SHP77 (cell line): ENCODE data around the gene ROCK2.
A peak's percentile ranks its signal among the peaks of the same experiment; 100 is the strongest.

ENCODE experiments used
- DNase-seq, 2 experiments: peaks; one replicate each; lab custom pipeline; 2025; lab: John Stamatoyannopoulos, UW

ROCK2 gene

GRCh38 chr2:11367170-11367730, 22.8 kb upstream of the ROCK2 start:
- DNase-seq = no peak

DNA sequence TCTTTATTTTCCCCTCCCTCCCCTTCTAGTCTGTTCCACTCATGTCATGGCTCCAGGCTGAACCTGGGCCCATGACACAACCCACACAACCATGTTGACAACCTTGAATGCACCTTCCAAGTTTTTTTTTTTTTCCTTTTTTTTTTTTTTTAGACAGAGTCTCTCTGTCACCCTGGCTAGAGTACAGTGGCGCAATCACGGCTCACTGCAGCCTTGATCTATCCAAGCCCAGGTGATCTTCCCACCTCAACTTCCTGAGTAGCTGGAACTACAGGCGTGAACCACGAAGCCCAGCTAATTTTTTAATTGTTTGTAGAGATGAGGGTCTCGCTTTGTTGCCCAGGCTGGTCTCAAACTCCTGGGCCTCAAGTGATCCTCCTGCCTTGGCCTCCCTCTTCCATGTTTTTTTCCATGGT, 21.9 kb upstream of the ROCK2 start:
- no peak for DNase-seq

DNA sequence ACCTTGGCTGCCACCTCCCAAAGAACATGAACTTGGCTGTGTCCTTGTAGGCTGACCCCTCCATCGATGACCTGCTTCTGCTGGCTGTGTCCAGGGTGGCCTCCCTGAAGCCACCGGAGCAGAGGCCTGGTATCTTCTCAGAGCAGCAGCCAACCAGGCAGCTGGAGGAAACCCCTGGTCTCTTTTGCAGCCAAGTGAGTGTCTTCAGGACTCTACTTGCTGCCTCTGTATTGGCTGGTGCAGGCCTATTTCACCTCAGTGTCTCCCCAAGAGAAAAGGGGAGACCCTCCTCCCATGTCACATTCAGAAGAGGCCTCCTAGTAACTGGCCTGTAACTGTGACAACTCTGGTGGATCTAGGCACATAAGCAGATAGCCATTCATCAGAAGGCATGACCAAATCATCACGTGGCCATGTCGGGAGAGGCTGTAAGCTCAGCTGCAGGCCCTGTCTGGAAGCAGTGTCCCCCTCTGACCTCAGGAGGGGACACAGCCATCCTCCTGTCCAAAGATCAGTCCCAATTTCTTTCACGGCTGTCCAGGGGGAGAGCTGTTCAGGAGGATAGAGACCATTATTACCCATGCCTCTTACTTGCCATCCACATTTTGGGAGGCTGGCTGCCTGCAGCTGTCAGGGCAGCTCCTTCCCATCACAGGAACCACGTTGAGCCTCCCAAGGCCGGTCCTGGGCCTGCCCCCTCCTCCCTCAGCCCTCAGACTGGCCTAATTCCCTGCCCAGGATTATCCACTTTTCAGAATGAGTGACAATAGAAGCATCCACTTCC, 20.9 kb upstream of the ROCK2 start:
- DNase-seq = no peak

DNA sequence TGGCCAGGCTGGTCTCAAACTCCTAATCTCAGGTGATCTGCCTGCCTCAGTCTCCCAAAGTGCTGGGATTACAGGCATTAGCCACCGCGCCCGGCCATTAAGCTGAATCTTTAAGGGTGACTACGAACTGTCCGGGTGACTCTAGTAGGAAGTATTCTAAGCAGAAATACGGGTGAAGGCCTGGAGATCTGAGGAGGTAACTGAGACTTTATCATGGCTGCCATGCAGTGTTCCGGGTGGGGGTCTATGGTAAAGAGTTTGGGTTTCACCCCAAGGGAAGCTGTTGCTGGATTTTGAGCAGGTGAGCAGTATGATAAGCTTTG, 20.1 kb upstream of the ROCK2 start:
- DNase-seq = no peak

GRCh38 chr2:11363868-11364564, 19.6 kb upstream of the ROCK2 start:
- DNase-seq = no peak

- DNase-seq = no peak
Observed at GRCh38 chr2:11359865-11360264, 15.4 kb upstream of the ROCK2 start.

GRCh38 chr2:11357428-11357972, 13.1 kb upstream of the ROCK2 start:
- DNase-seq = no peak

DNA sequence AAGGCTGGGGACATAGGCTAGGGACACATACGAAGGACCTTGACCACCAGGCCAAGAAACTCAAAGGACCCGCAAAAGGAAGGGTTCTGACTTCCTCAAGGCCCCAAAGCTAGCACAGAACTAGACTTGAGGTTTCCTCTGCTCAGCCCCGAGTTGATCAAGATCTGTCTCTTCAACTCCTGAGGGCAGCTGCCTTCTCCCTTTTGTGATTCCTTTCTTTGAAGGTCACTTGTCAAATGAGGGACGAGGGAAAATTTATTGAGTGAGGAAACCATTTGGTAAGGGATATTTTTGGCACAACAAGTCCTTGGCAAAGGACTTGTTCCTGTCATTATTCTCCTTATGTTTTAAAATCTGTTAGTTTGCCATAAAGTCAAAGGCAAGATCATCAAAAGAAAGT, 12.3 kb upstream of the ROCK2 start:
- no peak for DNase-seq

DNA sequence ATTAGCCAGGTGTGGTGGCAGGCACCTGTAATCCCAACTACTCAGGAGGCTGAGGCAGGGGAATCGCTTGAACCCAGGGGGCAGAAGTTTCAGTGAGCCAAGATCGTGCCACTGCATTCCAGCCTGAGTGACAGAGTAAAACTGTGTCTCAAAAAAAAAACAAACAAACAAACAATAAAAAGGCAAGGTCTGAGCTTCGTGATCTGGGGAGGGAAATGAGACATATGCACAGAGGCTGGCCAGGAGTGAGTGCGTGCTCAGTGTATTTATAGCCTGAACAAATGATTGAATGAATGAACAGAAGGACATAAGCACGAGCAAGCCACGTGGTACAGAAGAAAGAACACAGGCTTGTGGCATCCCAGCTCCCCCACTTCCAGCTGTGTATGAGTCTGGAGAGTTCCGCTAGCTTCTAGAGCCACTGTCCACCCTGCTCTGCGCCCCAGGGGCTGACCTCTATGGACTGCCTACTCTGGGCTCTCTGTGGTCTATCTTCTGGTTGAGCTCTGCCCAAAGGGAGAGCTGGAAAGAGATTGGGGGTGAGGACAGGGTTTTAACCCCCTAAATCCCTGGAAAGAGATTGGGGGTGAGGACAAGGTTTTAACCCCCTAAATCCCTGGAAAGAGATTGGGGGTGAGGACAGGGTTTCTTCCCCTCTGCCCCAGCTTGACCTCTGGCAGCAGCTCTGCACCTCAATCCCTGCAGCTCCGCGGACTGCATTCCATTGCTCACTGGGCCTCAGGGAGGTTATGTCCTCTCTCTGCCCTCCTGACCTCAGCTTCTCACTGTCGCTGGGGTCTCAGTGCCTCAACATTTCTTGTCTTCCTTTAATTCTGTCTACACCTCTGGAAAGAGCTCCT, 11.0 kb upstream of the ROCK2 start:
- DNase-seq = no peak

GRCh38 chr2:11354363-11355154, 10.1 kb upstream of the ROCK2 start:
- no peak for DNase-seq

GRCh38 chr2:11352781-11353537, 8.5 kb upstream of the ROCK2 start:
- no peak for DNase-seq

DNA sequence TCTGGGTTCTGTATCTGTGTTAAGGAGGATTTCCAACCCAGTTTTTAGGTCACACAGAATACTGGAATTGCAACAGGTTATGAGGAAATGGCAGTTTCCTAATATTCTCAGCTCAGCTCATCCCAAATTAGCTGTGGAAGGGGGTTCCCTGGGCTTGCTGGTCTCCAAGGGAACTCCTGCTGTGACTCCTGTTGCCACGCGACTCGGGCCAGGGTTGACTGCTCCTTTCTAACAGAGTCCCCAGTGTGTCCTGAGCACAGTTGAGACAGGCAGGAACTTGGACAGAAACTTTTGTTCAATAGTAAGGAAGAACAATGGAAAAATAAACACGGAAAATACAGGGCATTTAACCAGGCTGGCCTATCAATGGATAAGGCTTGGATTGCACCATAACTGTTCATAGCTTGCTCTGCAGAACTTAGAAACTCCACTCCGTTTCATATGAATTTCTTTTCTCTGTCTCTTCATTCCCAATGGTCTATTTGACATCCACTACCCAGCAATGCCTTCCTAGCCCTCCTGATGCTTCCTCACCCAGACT, 3.8 kb upstream of the ROCK2 start:
- DNase-seq = no peak

- no peak for DNase-seq
Observed at GRCh38 chr2:11347403-11347959, 3.0 kb upstream of the ROCK2 start.

DNA sequence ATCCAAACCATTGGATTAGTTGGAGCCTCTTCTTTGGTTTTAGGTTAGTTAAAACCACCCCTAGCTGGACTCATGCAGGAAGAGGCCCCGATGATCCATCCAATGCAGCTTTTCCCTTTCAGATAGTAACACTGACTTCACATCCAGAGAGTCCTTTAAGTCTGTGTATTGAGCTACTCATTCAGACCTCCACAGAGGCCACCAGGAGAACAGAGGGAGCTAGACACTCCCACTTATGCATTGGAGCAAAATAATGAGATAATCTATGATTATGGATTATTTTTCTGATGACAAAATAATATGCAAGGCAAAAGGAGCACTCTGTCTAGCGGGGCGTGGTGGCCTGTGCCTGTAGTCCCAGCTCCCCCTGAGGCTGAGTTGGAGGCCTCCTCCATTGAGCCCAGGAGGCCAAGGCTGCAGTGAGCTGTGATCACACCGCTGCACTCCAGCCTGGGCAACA, 1.6 kb upstream of the ROCK2 start:
- no peak for DNase-seq

DNA sequence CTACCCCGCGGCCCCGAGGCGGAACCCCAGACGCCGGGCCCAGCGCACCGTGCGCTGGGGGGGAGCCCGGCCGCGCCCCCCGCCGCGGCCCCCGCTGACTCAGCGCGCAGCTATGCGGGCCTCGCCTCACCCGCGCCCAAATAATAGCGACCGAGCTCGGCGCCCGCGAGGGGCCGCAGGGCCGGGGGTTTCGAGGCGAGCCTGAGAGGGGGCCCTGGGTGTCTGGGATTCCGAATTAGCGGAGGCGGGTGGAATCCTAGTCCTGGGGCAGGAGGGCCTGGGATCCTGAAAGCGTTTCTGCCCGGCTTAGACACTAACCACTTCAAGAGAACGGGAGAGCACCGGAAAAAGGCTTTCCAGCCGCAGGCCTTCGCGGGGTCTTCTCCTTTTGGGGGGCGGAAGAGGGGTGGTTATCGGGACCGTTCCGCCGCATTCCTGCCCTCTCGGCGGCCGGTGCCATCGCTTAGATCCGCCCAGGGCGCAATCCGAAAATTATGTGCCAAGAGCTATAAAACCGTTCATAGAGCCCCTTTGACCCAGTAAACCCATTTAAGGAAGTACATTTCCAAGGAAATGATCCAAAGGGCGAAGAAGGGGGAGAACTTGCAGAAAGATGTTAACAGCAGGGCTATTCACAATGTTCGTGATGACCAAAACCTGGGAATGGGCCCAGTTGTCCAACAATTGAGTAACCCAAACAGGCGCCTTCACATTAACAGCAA, 681 bp upstream of the ROCK2 start:
- peak in 1 of 2 experiments; percentile 35 for DNase-seq

DNA sequence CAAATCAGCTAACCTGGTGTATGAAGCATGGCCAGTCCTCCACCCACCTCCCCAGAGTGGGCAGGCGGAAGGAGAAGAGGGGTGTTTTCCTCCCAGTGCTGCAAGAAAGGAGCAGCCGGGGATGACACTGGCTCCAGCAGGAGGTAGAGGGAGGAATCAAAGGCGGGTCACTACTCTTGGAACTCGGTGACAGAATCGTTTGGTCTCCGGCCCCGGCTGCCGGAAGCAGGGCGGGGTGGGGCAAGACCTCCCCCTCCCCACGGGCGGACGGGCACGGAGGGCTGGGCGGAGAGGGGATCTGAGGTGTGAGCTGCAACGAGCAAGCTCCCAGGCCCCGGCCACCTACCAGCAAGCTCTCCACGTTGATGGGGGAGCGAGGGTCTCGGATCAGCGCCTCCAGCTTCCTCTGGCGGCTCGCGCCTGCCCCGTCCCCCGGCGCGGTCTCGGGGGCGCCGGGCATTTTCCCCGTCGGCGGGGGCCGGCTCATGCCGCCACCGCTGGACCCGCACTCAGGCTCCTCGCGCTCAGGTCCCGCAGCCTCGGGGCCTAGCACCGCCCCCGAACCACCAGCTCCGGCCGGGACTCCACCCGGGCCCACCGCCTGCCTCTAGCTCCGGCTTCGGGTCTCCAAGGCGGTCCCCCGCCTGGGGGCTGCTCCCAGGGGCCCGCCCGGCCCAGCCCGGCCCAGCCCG, 640 bp downstream of the ROCK2 start:
- peak; percentile 59 to 71 for DNase-seq

DNA sequence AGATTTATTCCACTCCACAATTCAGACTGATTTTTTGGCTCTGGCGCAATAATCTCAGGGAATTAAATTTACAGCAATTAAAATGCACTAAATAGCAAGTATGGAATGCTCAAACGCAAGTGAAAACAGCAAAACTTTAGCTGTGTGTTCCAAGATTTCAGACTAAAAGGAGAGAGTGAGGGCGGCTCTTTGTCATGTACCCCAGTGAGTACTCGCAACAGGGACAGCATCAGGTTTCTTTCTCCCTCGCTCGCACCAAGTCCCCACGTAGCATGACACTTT, 1.1 kb downstream of the ROCK2 start:
- DNase-seq = no peak

GRCh38 chr2:11342551-11343367, 1.7 kb downstream of the ROCK2 start:
- peak; percentile 30 to 46 for DNase-seq
